ENCODE data around the gene AGAP3.

The AGAP3 gene

DNA sequence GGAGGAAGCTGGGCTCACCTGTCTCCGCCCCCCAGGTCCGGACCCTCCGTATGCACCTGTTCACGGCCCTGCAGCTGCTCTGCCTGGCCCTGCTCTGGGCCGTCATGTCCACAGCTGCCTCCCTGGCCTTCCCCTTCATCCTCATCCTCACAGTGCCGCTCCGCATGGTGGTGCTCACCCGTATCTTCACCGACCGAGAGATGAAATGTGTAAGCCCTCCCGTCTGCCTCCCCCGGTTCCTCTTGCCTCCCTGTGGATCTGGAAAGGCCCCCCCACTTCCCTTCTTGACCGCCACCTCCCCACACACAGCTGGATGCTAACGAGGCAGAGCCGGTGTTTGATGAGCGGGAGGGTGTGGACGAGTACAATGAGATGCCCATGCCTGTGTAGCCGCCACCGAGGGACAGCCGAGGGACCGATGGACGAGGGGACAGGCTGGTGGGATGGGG, 10.3 kb upstream of the AGAP3 start:
- H3K27ac ChIP-seq (ENCODE audit: low read depth, low read length, severe bottlenecking): no peak overlapping the region
- H3K4me3 ChIP-seq (ENCODE audit: extremely low read depth, insufficient read depth, low read length, poor library complexity, severe bottlenecking): no peak overlapping the region
- 84 to 89% methylated on average over 13 to 17 of the region's 22 CpGs for WGBS, 2 experiments (ENCODE audit: insufficient coverage in 2 of 2)
- peaks cover 74% of the 10 kb centered on the region for H3K36me3 ChIP-seq (ENCODE audit: control insufficient read depth, insufficient read depth, low read length)
- no peaks in the 10 kb centered on the region for H3K9me3 ChIP-seq (ENCODE audit: control insufficient read depth, low read length)
- H3K4me1 ChIP-seq (ENCODE audit: control insufficient read depth, insufficient read depth, low read length, poor library complexity, severe bottlenecking): peaks cover 24% of the 10 kb centered on the region

DNA sequence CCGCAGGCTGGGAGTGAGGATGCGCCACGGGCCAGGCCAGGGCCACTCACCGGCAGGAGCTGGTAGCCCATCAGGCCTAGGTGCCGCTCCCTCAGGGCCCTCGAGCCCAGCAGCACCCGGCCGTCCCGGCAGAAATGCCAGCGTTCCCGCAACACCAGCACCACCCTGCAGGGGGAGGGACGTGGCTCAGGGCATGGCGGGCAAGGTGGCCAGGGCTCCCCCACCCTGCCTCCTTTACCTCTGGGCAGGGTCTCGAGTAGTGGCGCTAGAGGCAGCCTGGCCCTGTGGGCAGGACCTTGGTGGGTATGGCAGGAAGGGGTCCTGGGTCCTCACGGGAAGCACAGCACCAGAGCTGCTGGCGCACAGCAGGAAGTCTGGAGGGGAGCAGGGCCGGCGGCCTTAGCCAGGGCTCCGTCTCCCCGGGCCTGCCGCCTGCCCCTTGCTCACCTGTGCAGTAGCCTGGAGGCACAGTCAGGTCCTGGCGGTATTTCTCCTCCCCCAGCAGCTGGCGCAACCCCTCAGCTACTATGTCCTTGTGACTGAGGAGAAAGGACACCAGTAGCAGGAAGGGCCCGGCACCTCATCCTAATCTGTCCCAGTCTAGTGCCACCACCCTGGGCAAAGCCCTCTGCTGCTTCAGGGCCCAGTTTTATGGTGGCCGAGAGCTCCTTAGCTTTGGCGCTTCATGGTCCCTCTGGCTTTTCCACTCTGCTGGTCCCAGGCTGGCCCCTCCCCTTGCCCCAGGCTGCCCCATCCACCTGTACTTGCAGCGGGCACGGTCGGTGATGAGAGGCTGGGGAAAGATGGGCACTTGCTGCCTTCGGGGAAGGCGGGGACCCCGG, 9.2 kb upstream of the AGAP3 start:
- H3K4me3 ChIP-seq (ENCODE audit: extremely low read depth, insufficient read depth, low read length, poor library complexity, severe bottlenecking): no peak overlapping the region
- H3K36me3 ChIP-seq (ENCODE audit: control insufficient read depth, insufficient read depth, low read length): peaks cover 69% of the 10 kb centered on the region
- no peak overlapping the region for H3K27ac ChIP-seq (ENCODE audit: low read depth, low read length, severe bottlenecking)
- 82 to 90% methylated on average over 31 of the region's 33 CpGs for WGBS, 2 experiments (ENCODE audit: insufficient coverage in 2 of 2)
- H3K4me1 ChIP-seq (ENCODE audit: control insufficient read depth, insufficient read depth, low read length, poor library complexity, severe bottlenecking): peaks cover 35% of the 10 kb centered on the region
- H3K9me3 ChIP-seq (ENCODE audit: control insufficient read depth, low read length): no peaks in the 10 kb centered on the region

DNA sequence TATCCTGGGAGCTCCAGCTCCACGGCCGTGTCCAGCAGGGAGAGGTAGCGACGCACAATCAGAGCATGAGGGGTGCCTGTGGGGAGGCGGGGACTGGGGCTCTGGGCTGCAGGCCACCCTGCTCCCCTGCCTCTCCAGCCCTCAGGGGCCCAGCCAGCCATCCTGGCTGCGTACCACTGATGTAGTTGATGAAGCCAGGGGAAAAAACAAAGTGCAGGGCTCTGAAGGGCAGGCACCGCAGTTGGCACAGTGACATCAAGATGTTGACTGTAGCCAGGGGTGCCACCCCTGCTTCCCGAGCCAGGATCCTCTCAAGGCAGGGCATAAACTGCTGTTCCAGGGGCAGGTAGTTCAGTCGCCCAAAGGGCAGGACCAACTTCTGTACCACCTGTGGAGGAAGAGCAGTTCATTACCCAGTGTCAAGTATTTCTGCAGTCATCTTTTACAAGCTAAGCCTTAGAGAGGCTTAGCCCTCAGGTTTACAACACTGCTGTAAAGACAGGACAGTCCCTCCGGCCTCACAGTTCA, 8.5 kb upstream of the AGAP3 start:
- Histone ChIP-seq H3K4me1 (ENCODE audit: control insufficient read depth, insufficient read depth, low read length, poor library complexity, severe bottlenecking) (peaks cover 42% of the 10 kb centered on the region), H3K4me3 (ENCODE audit: extremely low read depth, insufficient read depth, low read length, poor library complexity, severe bottlenecking) (no peak overlapping the region), H3K27ac (ENCODE audit: low read depth, low read length, severe bottlenecking) (peak overlapping the region; percentile 49), H3K36me3 (ENCODE audit: control insufficient read depth, insufficient read depth, low read length) (peaks cover 63% of the 10 kb centered on the region), H3K9me3 (ENCODE audit: control insufficient read depth, low read length) (no peaks in the 10 kb centered on the region)
- WGBS, 2 experiments (ENCODE audit: insufficient coverage in 2 of 2): 82 to 87% methylated on average over 7 to 9 of the region's 10 CpGs

DNA sequence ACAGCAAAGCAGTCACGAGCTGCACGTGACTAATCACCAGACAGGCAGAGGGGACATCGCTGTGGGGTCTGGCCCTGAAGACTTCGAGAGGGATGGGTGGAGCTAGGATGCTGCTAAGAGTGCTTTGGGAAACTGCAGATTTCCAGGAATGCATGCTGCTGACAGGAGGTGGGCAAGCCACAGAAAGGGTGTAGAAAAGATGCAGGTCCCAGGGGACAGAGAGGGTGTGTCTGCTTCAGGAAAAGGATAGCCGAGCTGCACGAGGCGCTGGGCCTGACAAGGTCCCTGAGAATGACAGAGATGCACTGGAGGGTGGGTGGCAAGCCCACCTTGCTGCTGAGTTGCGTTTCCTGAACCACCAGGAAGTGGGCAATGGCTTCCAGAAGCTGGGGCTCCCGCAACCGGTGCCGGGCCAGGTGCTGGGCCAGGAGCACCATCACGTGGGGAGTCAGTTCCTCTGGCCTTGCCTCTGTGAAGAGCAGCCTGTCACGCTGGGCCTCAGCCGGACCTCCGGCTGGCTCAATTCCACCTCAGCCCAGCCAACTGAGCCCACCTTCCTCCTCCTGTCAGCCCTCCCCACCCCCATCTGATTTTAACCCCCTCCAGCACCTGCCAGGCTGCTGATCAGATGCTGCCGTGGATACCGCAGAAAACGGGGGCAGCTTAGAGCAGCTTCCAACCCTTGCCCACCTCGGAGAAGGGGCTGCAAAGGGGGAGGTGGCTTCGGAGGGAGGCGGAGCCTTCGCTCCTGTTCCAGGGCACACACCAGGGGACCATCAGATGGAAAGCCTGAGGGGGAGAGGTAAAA, 7.8 kb upstream of the AGAP3 start:
- H3K27ac ChIP-seq (ENCODE audit: low read depth, low read length, severe bottlenecking): peak overlapping the region; percentile 49
- peaks cover 57% of the 10 kb centered on the region for H3K36me3 ChIP-seq (ENCODE audit: control insufficient read depth, insufficient read depth, low read length)
- H3K4me1 ChIP-seq (ENCODE audit: control insufficient read depth, insufficient read depth, low read length, poor library complexity, severe bottlenecking): peaks cover 42% of the 10 kb centered on the region
- H3K4me3 ChIP-seq (ENCODE audit: extremely low read depth, insufficient read depth, low read length, poor library complexity, severe bottlenecking): no peak overlapping the region
- WGBS, 2 experiments (ENCODE audit: insufficient coverage in 2 of 2): 63 to 66% methylated on average over 16 to 18 of the region's 22 CpGs
- H3K9me3 ChIP-seq (ENCODE audit: control insufficient read depth, low read length): no peaks in the 10 kb centered on the region

DNA sequence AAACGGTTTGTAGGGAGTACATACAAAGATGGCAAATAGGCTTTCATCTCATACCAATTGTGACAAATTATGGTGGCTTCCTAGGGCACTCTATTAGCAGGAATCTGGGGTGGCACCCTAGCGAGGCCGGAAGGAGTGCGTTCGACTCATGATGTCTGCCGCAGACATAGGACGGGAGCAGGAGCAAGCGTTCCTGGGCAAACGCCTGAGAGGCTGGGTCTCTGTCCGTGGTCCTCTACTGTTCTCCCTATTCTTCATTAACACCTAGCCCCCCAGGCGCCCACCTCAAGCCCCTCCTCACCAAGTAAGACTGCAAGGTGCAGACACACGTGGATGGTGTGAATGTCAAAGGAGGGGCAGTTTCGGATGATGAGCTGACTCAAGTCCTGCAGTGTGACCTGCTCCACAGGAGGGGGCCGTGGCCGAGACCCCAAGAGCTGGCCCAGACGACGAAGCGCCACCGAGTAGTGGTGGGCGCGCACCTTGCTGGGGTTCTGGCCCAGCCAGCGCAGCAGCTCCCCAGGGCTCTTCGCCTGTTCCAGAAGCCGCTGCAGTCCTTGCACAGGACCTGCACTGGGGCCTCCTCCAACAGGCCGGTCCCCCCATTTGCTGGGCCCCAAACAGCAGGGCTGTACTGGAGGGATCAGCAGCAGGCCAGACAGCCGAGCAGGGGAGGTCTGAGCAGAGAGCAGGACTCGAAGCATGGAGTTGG, 6.9 kb upstream of the AGAP3 start:
- Histone ChIP-seq H3K27ac (ENCODE audit: low read depth, low read length, severe bottlenecking) (no peak overlapping the region), H3K9me3 (ENCODE audit: control insufficient read depth, low read length) (no peaks in the 10 kb centered on the region), H3K36me3 (ENCODE audit: control insufficient read depth, insufficient read depth, low read length) (peaks cover 47% of the 10 kb centered on the region), H3K4me3 (ENCODE audit: extremely low read depth, insufficient read depth, low read length, poor library complexity, severe bottlenecking) (peak overlapping the region; percentile 78), H3K4me1 (ENCODE audit: control insufficient read depth, insufficient read depth, low read length, poor library complexity, severe bottlenecking) (peaks cover 46% of the 10 kb centered on the region)
- 90 to 91% methylated on average over 18 to 22 of the region's 27 CpGs for WGBS, 2 experiments (ENCODE audit: insufficient coverage in 2 of 2)

DNA sequence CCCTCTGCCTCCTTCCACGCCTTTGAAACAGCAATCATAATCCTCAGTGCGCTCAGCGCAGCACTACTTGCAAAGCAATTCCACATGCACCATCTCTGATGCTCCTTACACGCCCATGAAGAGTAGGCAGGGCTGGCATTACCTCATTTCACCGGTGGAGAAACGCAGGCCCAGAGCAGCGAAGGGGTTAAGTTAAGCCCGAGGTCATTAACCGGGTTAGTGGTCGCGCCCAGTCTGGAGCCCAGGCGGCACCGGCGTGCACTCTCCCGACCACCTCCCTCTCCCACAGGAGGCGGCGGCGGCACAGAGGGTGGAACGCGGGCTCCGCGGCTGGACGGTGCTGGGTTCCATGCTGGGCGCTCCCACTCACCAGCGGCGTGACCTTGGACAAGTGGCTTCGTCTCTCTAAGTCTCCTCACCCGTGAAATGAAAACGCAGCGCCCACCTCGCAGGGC, 6.2 kb upstream of the AGAP3 start:
- H3K4me3 ChIP-seq (ENCODE audit: extremely low read depth, insufficient read depth, low read length, poor library complexity, severe bottlenecking): peak overlapping the region; percentile 78
- 3 to 4% methylated on average over 27 to 30 of the region's 31 CpGs for WGBS, 2 experiments (ENCODE audit: insufficient coverage in 2 of 2)
- peak overlapping the region; percentile 79 for H3K27ac ChIP-seq (ENCODE audit: low read depth, low read length, severe bottlenecking)
- H3K4me1 ChIP-seq (ENCODE audit: control insufficient read depth, insufficient read depth, low read length, poor library complexity, severe bottlenecking): peaks cover 49% of the 10 kb centered on the region
- H3K9me3 ChIP-seq (ENCODE audit: control insufficient read depth, low read length): no peaks in the 10 kb centered on the region
- peaks cover 40% of the 10 kb centered on the region for H3K36me3 ChIP-seq (ENCODE audit: control insufficient read depth, insufficient read depth, low read length)

DNA sequence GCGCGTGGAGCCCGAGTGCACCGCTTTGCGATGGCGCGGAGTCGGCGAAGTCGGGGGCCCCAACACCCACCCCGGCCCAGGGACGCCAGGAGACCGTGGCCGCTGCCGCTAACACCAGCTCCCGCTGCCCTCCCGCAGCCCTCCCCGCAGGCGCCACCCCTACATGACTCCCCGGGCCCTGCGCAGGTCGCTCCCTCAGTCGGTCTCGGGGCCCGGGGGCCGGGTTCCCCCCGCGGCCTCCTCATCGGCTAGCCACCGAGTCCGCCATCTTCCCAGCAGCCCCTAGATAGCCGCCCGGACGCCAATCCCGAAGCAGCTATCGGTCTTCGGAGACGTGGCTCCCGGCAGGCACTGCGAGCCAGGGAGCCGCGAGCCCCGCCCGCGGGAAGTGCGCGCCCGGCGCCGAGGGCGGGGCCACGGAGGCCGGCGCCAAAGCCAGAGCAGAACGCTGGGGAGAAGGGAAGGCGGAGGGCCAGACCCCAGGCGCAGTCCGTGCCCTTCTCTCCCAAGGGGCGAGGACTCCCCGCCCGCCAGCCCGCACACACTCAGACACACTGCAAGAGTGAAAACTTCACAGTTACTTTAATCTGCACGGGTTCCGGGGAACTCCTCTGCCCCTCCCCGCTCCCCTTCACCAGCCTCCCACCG, 5.6 kb upstream of the AGAP3 start, which contains the start of gene FASTK:
Gene FASTK (minus strand): TSS at position 288 of the 648 bp plus-strand sequence. CDS start 43 bp downstream, at position 245.
- Histone ChIP-seq H3K4me3 (ENCODE audit: extremely low read depth, insufficient read depth, low read length, poor library complexity, severe bottlenecking) (peak within 1 kb of the TSS; percentile 78), H3K9me3 (ENCODE audit: control insufficient read depth, low read length) (no peaks in the 10 kb centered on the region), H3K4me1 (ENCODE audit: control insufficient read depth, insufficient read depth, low read length, poor library complexity, severe bottlenecking) (peaks cover 54% of the 10 kb centered on the region), H3K36me3 (ENCODE audit: control insufficient read depth, insufficient read depth, low read length) (peaks cover 34% of the 10 kb centered on the region), H3K27ac (ENCODE audit: low read depth, low read length, severe bottlenecking) (peak within 1 kb of the TSS; percentile 79)
- WGBS, 2 experiments (ENCODE audit: insufficient coverage in 2 of 2): 0 to 1% methylated on average over 49 to 61 of the region's 66 CpGs

DNA sequence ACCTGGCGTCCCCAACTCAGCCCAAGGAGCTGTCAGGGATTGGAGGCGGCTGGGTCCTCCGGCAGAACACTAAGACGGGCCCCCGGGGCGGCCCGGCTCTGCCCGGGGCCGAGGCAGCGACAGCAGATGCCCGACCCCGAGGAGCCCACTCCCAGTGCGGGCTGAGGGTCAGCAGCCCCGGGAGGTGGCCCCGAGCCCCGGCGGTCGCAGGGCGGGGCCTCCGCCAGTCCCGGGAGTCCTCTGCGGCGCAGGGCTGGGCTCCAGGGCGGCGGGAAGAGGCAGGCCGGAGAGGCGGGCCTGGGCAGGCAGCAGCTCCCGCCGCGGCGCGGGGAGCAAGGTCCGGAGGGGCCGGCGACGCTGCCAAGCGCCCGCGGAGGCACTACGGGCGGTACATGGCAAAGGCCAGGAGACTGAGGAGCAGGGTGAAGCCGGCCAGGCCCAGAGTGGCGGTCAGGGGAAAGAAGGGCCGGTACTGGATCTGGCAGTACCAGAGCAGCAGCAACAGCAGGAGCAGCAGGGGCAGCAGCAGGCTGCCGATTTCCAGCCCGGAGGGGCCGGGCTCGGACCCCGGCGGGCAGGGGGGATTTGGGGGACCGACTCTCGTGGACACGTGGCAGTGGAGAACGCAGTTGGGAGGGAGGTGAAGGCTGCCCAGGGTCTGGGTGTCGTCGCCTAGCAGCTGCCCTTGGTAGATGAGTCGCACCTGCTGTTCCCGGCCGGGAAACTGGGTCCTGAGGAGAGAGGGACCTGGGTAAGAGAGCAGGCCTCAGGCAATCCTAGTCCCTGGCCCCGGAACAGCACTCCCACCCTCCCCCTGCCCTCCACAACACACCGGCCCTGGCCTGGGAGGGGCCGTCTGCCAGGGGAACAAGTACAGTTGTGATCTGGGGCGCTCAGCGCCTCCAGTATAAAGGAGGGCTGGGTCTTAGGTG, 4.8 kb upstream of the AGAP3 start:
- peak overlapping the region; percentile 78 for H3K4me3 ChIP-seq (ENCODE audit: extremely low read depth, insufficient read depth, low read length, poor library complexity, severe bottlenecking)
- peak overlapping the region; percentile 75 for H3K27ac ChIP-seq (ENCODE audit: low read depth, low read length, severe bottlenecking)
- 38 to 41% methylated on average over 41 to 54 of the region's 64 CpGs for WGBS, 2 experiments (ENCODE audit: insufficient coverage in 2 of 2)
- peaks cover 54% of the 10 kb centered on the region for H3K4me1 ChIP-seq (ENCODE audit: control insufficient read depth, insufficient read depth, low read length, poor library complexity, severe bottlenecking)
- peaks cover 27% of the 10 kb centered on the region for H3K36me3 ChIP-seq (ENCODE audit: control insufficient read depth, insufficient read depth, low read length)
- H3K9me3 ChIP-seq (ENCODE audit: control insufficient read depth, low read length): no peaks in the 10 kb centered on the region
